K562 (cell line): Measurements from ENCODE around the gene IL17RA. TPM values are rescaled to one million over a fixed set of nuclear protein-coding genes. Genes with fewer than 3 reads are reported as not detected.

Experiments
- ATAC-seq: fragments of 200-7000 bp; cut with Tn5 transposase; 3 replicates; pipeline ENCODE4 v1.9.1; 2020; ENCODE audit warnings: moderate library complexity
- BruUV-seq: library from RNA; stranded (reverse); fragments of 400-500 nt; replicated peaks from 2 replicates; lab custom pipeline; 2021; lab: Mats Ljungman, UMichigan
- CTCF ChIA-PET: fragments of 300-600 bp; formaldehyde crosslinking; extraction: SDS; loops from one replicate; lab custom pipeline; 2021; ENCODE audit warnings: low intra/inter-chr PET ratio; lab: Yijun Ruan, JAX
- POLR2A ChIA-PET: fragments of 300-600, 350-650 bp; sonication (Branson Sonifier 250); formaldehyde crosslinking; extraction: SDS; loops from one replicate; lab custom pipeline; 2021; ENCODE audit warnings: antibody characterized with exemption, inconsistent platforms; lab: Yijun Ruan, JAX
- DNase-seq, 4 experiments: peaks; one replicate each; pipeline versions ENCODE4 v3.0.0 to v3.0.0-alpha.2; 2011 to 2018; ENCODE audit warnings: low spot score in 3 of 4, mixed read lengths in 3 of 4; ENCODE audit errors: extremely low read depth in 1 of 4
- FAIRE-seq: peaks from 2 replicates; lab custom pipeline; 2011; peaks lifted over from hg19 to GRCh38; lab: Jason Lieb, UNC
- H2AFZ ChIP-seq: 2 replicates; pipeline ENCODE4 v1.6.0; 2011; ENCODE audit warnings: low read depth, low read length, control low read depth, inconsistent platforms
- H3K27ac ChIP-seq: fragments of 200-600 bp; 3 replicates; pipeline ENCODE4 v1.8.0; 2011; ENCODE audit warnings: low read depth, mild to moderate bottlenecking, control low read depth, inconsistent platforms, low read length, moderate library complexity, mixed read lengths; ENCODE audit errors: extremely low read depth
- H3K27me3 ChIP-seq, 2 experiments: fragments of 300-600 bp in 1 of 2; 2 replicates in 1 of 2; 3 replicates in 1 of 2; pipeline versions ENCODE4 v1.6.0 to v1.8.0; 2011; ENCODE audit warnings: inconsistent platforms in 2 of 2, low read length in 2 of 2, mild to moderate bottlenecking in 1 of 2, mixed read lengths in 1 of 2, moderate library complexity in 1 of 2; ENCODE audit not compliant: control insufficient read depth in 2 of 2, insufficient read depth in 2 of 2
- H3K36me3 ChIP-seq: fragments of 300-600 bp; 3 replicates; pipeline ENCODE4 v1.8.0; 2011; ENCODE audit warnings: mild to moderate bottlenecking, low read length, inconsistent platforms; ENCODE audit not compliant: control insufficient read depth, insufficient read depth
- H3K4me1 ChIP-seq, 2 experiments: fragments of 200-600 bp in 1 of 2; replicated peaks in 1 of 2; 2 replicates in 1 of 2; 3 replicates in 1 of 2; pipeline versions ENCODE4 v1.5.1 to v1.8.0; 2011; ENCODE audit warnings: inconsistent platforms in 2 of 2, low read length in 2 of 2, mild to moderate bottlenecking in 1 of 2, mixed read lengths in 1 of 2, moderate library complexity in 1 of 2; ENCODE audit not compliant: control insufficient read depth in 2 of 2, insufficient read depth in 2 of 2
- H3K4me2 ChIP-seq: 2 replicates; pipeline ENCODE4 v1.6.1; 2011; ENCODE audit warnings: low read length, control low read depth, inconsistent platforms, mixed read lengths; ENCODE audit not compliant: insufficient read depth
- H3K4me3 ChIP-seq: fragments of 200-600 bp; sonication (generic), shearing (Covaris generic); 2 replicates; pipeline ENCODE4 v1.5.1; 2016; ENCODE audit warnings: control low read depth, inconsistent platforms
- H3K79me2 ChIP-seq: fragments of 200-600 bp; 3 replicates; pipeline ENCODE4 v1.8.0; 2011; ENCODE audit warnings: low read length, inconsistent platforms; ENCODE audit not compliant: control insufficient read depth, insufficient read depth
- H3K9ac ChIP-seq, 2 experiments: 2 replicates each; pipeline versions ENCODE4 v1.6.0 to v1.6.1; 2011; ENCODE audit warnings: low read depth in 2 of 2, low read length in 2 of 2, control low read depth in 1 of 2, inconsistent platforms in 1 of 2, mild to moderate bottlenecking in 1 of 2, mixed read lengths in 1 of 2; ENCODE audit not compliant: insufficient read depth in 1 of 2
- H3K9me1 ChIP-seq: one replicate; pipeline ENCODE4 v1.6.0; 2011; ENCODE audit warnings: inconsistent platforms, mild to moderate bottlenecking, low read length, moderate library complexity; ENCODE audit not compliant: control insufficient read depth, insufficient read depth
- H3K9me3 ChIP-seq: replicated peaks from 2 replicates; pipeline ENCODE4 v1.5.1; 2011; ENCODE audit warnings: low read depth, low read length, inconsistent platforms; ENCODE audit not compliant: control insufficient read depth, insufficient read depth
- H4K20me1 ChIP-seq: replicated peaks from 2 replicates; pipeline ENCODE4 v1.6.1; 2011; ENCODE audit warnings: low read length, inconsistent platforms, mixed read lengths; ENCODE audit not compliant: control insufficient read depth, insufficient read depth
- BRD4 ChIP-seq: fragments of 200-600 bp; sonication (generic); IDR thresholded peaks from 2 replicates; pipeline ENCODE4 v1.6.1; 2017; ENCODE audit warnings: inconsistent platforms
- CEBPB ChIP-seq: fragments of 450-650 bp; IDR thresholded peaks from 2 replicates; pipeline ENCODE4 v1.6.1; 2016; ENCODE audit warnings: missing genetic modification characterization, missing compliant biosample characterization
- CEBPG ChIP-seq, 3 experiments: fragments of 200-800 bp in 1 of 3; sonication (Bioruptor generic) in 1 of 3; sonication (generic) in 1 of 3; formaldehyde crosslinking in 1 of 3; IDR thresholded peaks in 2 of 3; conservative IDR thresholded peaks in 1 of 3; 2 replicates each; pipeline versions ENCODE4 v1.6.1 to v1.8.0; 2016 to 2022; ENCODE audit warnings: missing compliant biosample characterization in 2 of 3, missing genetic modification characterization in 2 of 3, mild to moderate bottlenecking in 1 of 3, missing genetic modification reagents in 1 of 3
- CSDE1 ChIP-seq, 2 experiments: fragments of 450-650 bp; IDR thresholded peaks; 2 replicates each; pipeline ENCODE4 v1.6.1; 2016; ENCODE audit warnings: mild to moderate bottlenecking in 1 of 2
- ELF1 ChIP-seq: fragments of 200-800 bp; sonication (Bioruptor generic); IDR thresholded peaks from 2 replicates; pipeline ENCODE4 v1.6.1; 2016; ENCODE audit warnings: missing genetic modification characterization, missing compliant biosample characterization
- HDAC8 ChIP-seq: fragments of 450-650 bp; IDR thresholded peaks from 2 replicates; pipeline ENCODE4 v1.6.1; 2016; ENCODE audit warnings: mild to moderate bottlenecking, missing genetic modification characterization, moderate library complexity, missing compliant biosample characterization
- HOXB6 ChIP-seq: fragments of 250-450 bp; sonication (Bioruptor Pico); IDR thresholded peaks from 2 replicates; pipeline ENCODE4 v1.5.1; 2022; ENCODE audit warnings: mild to moderate bottlenecking, borderline replicate concordance
- YY1 ChIP-seq, 3 experiments: IDR thresholded peaks; 2 replicates each; pipeline ENCODE4 v1.6.1; 2011; ENCODE audit warnings: low read length in 2 of 3, mild to moderate bottlenecking in 2 of 3, moderate library complexity in 2 of 3, borderline replicate concordance in 1 of 3, control low read depth in 1 of 3, low read depth in 1 of 3; ENCODE audit not compliant: insufficient read depth in 3 of 3, insufficient replicate concordance in 2 of 3, control insufficient read depth in 1 of 3, insufficient read length in 1 of 3; ENCODE audit errors: extremely low read depth in 1 of 3
- ZNF408 ChIP-seq: fragments of 250-450 bp; sonication (Bioruptor Pico); IDR thresholded peaks from 2 replicates; pipeline ENCODE4 v1.4.0; 2020; ENCODE audit warnings: low read depth, mild to moderate bottlenecking, moderate library complexity
- ZSCAN29 ChIP-seq: fragments of 450-650 bp; IDR thresholded peaks from 2 replicates; pipeline ENCODE4 v1.6.1; 2017
- WGBS: fragments of 100-300 bp; shearing (Covaris generic); methylation state at CpG from one replicate; pipeline ENCODE4 v1.1.6; 2016; ENCODE audit warnings: low coverage, mixed read lengths; ENCODE audit not compliant: insufficient coverage; ENCODE audit errors: missing lambda C conversion rate; 5-methylcytosine and 5-hydroxymethylcytosine counted together
- in situ Hi-C: fragments of 300-500 bp; cut with MboI; formaldehyde crosslinking; loops from 4 replicates; pipeline ENCODE4 v1.15.0; 2018; ENCODE audit warnings: inconsistent platforms, mixed read lengths
- intact Hi-C: fragments of 100-400 bp; cut with micrococcal nuclease; formaldehyde crosslinking; loops from 2 replicates; pipeline ENCODE4 v1.14.2; 2022
- polyA plus RNA-seq, 8 experiments: library from polyadenylated mRNA; depleted of rRNA in 4 of 8; stranded (reverse) in 5 of 8; unstranded in 3 of 8; fragments of >200 nt; fragmentation: Nextera tagmentation in 2 of 8; fragmentation: Illumina TruSeq in 1 of 8; extraction: Ambion mirVana in 2 of 8; extraction: Trizol in 1 of 8; gene quantifications; 2 replicates each; pipeline versions ENCODE4 v1.2.1 to v1.2.3, GENCODE V29; 2011 to 2014; ENCODE audit warnings: inconsistent platforms in 1 of 8, missing spikeins in 1 of 8
- total RNA-seq, 7 experiments: library from RNA; depleted of rRNA in 6 of 7; stranded (reverse); fragments of >200 nt in 6 of 7; fragmentation: Illumina TruSeq in 2 of 7; extraction: Trizol in 2 of 7; gene quantifications; 2 replicates each; pipeline versions ENCODE4 v1.2.1 to v1.2.3, GENCODE V29; 2011 to 2021; ENCODE audit warnings: low replicate concordance in 1 of 7
- TF ChIP-seq, protein P1 (sequence below): sonication (generic); formaldehyde crosslinking; IDR thresholded peaks from 2 replicates; pipeline ENCODE4 v1.8.0; 2023; ENCODE audit warnings: mild to moderate bottlenecking, missing genetic modification reagents
- TF ChIP-seq, protein P2 (sequence below): fragments of 450-650 bp; IDR thresholded peaks from 2 replicates; pipeline ENCODE4 v1.6.1; 2016; ENCODE audit warnings: mild to moderate bottlenecking

Gene IL17RA
- total and polyA plus RNA-seq, 9 of the 15 experiments (the other 6 are each of a cell fraction or from before 2014, with no cell fraction given): 0.17 to 11.8 (median 3.7) TPM

DNA sequence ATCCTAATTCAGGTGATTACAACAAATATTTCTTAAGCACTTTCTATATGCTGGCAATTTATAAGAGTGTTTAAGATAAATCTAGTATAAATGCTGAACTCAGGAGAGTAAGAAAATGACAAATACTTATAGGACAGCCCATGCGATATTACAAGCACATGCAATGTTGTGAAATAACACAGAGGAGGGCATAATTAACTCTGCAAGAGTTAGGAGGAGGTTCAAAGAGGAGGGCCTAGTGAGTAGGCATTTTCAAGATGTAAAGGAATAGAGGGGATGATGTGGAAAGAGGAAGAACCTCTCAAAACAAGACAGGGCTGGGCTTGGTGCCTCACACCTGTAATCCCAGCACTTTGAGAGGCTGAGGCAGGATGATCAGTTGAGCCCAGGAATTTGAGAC, 37.1 kb upstream of the IL17RA start:
- DNase-seq: no peak
- CTCF ChIA-PET: no interaction called here
- 95% methylated on average over 1 of the region's 1 CpG for WGBS
- Histone ChIP-seq H3K9me1 (no peaks in the 10 kb centered on the region), H3K79me2 (peaks cover 10% of the 10 kb centered on the region; the same call in 1 of the 3 replicates), H2AFZ (no peak overlapping the region), H3K36me3 (peaks cover 69% of the 10 kb centered on the region; the same call in 2 of the 3 replicates), H3K9ac (no peak overlapping the region), H3K4me3 (no peak overlapping the region), H3K9me3 (no peaks in the 10 kb centered on the region), H4K20me1 (peaks cover 5% of the 10 kb centered on the region), H3K4me2 (no peak overlapping the region), H3K27me3 (no peaks in the 10 kb centered on the region), H3K27ac (no peak overlapping the region), H3K4me1 (no peaks in the 10 kb centered on the region)
- in situ Hi-C loops (no loop called here), intact Hi-C loops (no loop called here)
- TF ChIP-seq CSDE1 (IDR thresholded peaks at IDR 0.05) (no peak), CEBPB (tag) (peak; percentile 46), HDAC8 (no peak), CEBPG (CRISPR knock-in tag; IDR thresholded peaks at IDR 0.05) (no peak), CEBPG (tag; conservative IDR thresholded peaks at IDR 0.05 in 1 of 2, IDR thresholded peaks at IDR 0.05 in 1 of 2) (peak in 1 of 2 experiments; percentile 23; a peak in 1 of 4 replicates), YY1 (IDR thresholded peaks at IDR 0.05; ENCODE audit: borderline replicate concordance in 1 of 3, control insufficient read depth in 1 of 3, extremely low read depth in 1 of 3, insufficient read depth in 3 of 3, insufficient read length in 1 of 3, insufficient replicate concordance in 2 of 3, low read depth in 1 of 3, low read length in 2 of 3) (no peak), ELF1 (tag) (no peak), ZNF408 (CRISPR knock-in tag) (no peak), ZSCAN29 (no peak), HOXB6 (CRISPR knock-in tag) (no peak), BRD4 (no peak)
- TF ChIP-seq, protein P1, sequence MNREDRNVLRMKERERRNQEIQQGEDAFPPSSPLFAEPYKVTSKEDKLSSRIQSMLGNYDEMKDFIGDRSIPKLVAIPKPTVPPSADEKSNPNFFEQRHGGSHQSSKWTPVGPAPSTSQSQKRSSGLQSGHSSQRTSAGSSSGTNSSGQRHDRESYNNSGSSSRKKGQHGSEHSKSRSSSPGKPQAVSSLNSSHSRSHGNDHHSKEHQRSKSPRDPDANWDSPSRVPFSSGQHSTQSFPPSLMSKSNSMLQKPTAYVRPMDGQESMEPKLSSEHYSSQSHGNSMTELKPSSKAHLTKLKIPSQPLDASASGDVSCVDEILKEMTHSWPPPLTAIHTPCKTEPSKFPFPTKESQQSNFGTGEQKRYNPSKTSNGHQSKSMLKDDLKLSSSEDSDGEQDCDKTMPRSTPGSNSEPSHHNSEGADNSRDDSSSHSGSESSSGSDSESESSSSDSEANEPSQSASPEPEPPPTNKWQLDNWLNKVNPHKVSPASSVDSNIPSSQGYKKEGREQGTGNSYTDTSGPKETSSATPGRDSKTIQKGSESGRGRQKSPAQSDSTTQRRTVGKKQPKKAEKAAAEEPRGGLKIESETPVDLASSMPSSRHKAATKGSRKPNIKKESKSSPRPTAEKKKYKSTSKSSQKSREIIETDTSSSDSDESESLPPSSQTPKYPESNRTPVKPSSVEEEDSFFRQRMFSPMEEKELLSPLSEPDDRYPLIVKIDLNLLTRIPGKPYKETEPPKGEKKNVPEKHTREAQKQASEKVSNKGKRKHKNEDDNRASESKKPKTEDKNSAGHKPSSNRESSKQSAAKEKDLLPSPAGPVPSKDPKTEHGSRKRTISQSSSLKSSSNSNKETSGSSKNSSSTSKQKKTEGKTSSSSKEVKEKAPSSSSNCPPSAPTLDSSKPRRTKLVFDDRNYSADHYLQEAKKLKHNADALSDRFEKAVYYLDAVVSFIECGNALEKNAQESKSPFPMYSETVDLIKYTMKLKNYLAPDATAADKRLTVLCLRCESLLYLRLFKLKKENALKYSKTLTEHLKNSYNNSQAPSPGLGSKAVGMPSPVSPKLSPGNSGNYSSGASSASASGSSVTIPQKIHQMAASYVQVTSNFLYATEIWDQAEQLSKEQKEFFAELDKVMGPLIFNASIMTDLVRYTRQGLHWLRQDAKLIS (CRISPR knock-in tag): no peak
- TF ChIP-seq, protein P2, sequence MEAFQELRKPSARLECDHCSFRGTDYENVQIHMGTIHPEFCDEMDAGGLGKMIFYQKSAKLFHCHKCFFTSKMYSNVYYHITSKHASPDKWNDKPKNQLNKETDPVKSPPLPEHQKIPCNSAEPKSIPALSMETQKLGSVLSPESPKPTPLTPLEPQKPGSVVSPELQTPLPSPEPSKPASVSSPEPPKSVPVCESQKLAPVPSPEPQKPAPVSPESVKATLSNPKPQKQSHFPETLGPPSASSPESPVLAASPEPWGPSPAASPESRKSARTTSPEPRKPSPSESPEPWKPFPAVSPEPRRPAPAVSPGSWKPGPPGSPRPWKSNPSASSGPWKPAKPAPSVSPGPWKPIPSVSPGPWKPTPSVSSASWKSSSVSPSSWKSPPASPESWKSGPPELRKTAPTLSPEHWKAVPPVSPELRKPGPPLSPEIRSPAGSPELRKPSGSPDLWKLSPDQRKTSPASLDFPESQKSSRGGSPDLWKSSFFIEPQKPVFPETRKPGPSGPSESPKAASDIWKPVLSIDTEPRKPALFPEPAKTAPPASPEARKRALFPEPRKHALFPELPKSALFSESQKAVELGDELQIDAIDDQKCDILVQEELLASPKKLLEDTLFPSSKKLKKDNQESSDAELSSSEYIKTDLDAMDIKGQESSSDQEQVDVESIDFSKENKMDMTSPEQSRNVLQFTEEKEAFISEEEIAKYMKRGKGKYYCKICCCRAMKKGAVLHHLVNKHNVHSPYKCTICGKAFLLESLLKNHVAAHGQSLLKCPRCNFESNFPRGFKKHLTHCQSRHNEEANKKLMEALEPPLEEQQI: no peak
- no TSS peak for BruUV-seq
- ATAC-seq: no peak
- POLR2A ChIA-PET: interaction anchor here (1.2 to 3.5 kb wide), 2 partner anchors 8 to 10 kb away, joined by 3 to 13 read pairs; no protein-coding TSS in a partner anchor
- no peak for FAIRE-seq
